ENCODE results near the gene SLC44A2.
"Not testable (repeated sequence)": the region's sequence is repeated elsewhere in the genome, so short reads cannot be mapped to it uniquely, and the experiment has no call there.

SLC44A2 gene

DNA sequence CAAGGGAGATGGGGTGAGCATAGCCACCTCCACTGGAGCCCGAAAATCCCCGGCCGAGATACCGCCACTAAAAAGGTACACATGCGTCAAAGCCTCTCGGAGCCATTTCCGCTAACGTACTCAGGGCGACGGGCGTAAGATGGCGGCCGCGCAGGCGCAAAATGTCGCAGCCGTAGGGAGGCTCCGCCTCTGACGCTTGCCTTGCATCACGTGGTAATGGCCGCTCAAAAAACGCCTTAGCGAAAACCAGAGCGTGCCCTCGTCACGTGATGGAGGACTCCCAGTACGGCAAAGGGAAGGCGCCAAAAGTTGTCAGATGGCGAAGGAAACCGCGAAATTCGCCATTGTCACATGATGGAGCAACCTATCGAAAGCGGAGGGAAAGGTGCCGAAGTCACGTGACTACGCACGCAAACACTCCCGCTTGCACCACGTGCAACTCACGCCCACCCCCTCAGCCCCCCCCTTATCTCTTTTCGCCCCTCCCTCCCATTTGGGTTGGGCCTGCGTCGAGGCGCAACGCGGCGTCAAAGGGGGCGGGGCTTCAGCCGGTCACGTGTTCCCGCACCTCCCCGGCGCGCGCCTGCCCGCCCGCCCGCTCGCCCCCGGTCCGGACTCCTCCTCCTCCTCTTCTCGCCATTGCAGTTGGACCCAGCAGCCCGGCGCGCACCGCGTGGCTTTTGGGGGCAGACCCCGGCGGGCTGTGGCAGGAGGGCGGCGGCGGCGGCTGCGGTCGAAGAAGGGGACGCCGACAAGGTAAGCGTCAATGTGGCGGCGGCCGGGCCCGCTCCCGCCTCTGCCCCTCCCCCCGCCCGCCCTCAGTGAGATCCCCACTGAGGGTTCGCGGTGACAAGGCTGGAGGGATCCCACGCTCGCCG is 28.6 kb downstream of the SLC44A2 start, which contains the start of gene ILF3:
Gene ILF3, plus strand, starts transcription at position 615 of the 878 bp plus-strand sequence. CDS start 16,260 bp downstream, outside the sequence.
- DNase-seq = peak; percentile 97

GRCh38 chr19:10654610-10655456 is 29.5 kb downstream of the SLC44A2 start:
- DNase-seq = no peak

DNA sequence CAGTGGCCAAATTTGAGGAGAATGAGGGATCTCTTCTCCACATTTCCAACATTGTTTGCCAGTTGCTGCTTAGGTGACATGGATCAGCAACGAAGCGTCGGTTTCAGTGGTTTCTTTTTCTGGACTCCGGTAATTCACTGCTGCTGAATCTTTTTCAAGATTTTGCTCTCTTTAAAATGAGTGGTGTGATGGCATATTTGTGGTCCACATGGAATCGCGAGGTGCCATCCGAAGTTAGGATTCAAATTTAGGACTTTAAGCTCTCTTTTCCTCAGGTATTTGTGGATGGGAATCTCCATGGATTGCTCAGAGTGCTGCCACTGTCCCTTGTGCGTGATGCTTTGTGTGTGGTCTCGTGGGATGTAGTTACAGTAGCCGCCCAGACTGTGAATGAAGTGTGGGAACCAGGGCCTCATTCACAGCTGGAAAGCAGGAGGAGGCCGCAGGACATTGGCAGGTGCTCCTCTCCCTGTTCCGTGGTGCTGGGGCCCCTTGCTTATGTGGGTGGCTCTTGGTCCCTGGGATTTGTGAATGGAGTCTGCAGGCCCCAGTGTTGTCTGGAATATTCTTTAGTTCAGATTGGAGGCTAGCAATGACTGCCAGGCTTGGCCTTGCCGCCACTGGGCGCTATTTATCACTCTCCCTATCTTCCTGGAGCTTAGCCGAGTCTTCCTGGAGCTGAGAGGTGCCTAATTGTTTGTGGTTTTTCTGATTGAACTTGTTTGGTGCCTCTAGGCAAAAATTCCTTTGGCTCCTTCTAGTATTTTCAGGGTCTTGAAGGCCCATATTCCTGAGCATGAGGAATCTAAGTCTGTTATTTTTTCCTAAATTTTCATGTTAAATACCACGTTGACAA is 30.3 kb downstream of the SLC44A2 start:
- no peak for DNase-seq

DNA sequence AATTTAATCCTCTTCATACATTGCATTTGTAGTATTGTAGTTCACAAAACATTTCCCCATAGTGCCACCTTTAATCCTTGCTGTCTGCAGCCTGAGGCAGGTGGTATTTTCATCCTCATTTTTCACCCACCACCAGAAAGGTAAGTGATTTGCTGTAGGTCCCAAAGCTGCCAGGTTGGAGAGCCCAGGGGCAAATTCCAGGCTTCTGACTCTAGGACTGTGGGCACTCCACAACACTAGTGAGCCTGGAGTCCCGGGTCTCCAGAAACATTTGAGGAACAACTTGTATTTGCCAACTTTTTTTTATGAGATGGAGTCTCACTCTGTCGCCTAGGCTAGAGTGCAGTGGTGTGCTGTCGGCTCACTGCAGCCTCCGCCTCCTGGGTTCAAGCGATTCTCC is 35.0 kb downstream of the SLC44A2 start:
- DNase-seq = no peak

- no peak for DNase-seq
Observed at GRCh38 chr19:10661946-10662345, 36.6 kb downstream of the SLC44A2 start.

DNA sequence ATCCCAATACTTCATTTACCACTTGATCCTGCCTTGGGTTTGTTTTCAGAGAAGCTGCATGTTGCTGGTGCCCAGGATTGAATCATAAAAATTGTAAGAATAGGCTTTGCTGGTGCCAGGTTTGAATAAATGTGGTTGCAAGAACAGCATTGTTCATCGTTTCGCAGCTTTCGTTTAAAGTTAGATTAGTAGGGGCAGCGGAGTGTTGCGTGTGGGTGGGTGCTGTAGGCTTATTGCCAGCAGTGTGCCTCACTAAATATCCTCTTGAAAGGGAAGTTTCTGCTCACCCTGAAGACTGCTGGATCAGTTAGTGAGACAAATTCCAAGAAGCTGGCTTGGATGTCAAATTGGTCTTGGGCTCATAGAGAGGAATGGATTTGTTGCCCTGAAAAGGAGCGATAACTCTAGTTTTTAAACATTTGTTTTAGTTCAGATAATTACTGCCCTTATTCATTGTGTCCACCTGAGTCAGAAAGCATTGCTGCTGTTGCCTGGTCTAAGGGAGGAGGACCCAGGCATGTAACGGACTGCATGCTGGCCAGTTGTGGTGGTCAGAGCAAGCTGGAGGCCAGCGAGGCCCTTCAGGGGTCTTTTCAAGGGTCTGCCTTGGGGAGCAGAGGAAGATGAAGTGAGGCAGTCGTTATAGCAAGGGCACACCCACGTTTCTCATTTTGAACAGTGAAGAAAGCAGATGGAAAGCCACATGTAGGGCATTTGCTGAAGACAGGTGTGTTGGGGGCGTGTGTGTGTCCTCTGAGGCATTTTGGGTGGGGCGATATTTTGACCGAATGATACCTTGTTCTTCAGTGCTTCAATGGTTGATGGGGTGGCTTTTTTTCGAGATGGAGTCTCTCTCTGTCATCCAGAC is 37.3 kb downstream of the SLC44A2 start:
- no peak for DNase-seq

- not testable (repeated sequence) for DNase-seq
Observed at GRCh38 chr19:10663252-10663563, 37.9 kb downstream of the SLC44A2 start.

- DNase-seq = no peak
Observed at GRCh38 chr19:10667867-10668266, 42.5 kb downstream of the SLC44A2 start.

- DNase-seq = no peak
Observed at GRCh38 chr19:10669246-10669645, 43.9 kb downstream of the SLC44A2 start.

DNA sequence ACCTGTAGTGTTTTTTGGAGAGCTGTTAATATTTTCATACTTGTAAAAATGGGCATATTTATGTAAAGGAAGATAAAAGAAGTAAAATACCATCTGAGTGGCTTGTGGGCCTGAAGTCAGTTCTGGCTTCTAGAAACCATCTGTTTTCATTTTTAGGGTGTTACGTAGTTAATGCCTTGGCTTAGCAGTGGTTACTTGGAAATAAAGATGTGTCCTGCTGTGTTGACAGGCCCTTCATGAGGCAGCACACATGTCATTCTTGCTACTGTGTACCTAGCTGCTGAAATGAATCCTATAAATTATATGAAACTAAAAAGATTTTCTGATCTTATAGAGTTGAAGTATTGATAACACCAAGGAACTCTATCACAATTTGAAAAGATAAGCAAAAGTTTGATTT is 44.8 kb downstream of the SLC44A2 start:
- no peak for DNase-seq

- no peak for DNase-seq
Observed at GRCh38 chr19:10670876-10671804, 45.8 kb downstream of the SLC44A2 start.

GRCh38 chr19:10671922-10672321 is 46.6 kb downstream of the SLC44A2 start:
- DNase-seq = not testable (repeated sequence)

DNA sequence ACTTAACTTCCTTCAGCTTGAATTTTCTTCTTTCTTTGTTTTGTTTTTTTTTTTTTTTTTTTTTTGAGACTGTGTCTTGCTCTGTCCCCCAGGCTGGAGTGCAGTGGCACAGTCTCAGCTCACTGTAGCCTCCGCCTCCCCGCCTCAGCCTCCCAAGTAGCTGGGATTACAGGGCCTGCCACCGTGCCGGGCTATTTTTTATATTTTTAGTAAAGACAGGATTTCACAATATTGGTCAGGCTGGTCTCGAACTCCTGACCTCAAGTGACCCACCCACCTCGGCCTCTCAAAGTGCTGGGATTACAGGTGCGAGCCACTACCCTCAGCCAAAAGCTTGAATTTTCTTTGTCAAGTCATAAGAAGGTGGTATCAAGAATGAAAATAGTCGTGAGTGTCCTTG is 49.9 kb downstream of the SLC44A2 start:
- not testable (repeated sequence) for DNase-seq

GRCh38 chr19:10677751-10678150 is 52.4 kb downstream of the SLC44A2 start:
- no peak for DNase-seq

DNA sequence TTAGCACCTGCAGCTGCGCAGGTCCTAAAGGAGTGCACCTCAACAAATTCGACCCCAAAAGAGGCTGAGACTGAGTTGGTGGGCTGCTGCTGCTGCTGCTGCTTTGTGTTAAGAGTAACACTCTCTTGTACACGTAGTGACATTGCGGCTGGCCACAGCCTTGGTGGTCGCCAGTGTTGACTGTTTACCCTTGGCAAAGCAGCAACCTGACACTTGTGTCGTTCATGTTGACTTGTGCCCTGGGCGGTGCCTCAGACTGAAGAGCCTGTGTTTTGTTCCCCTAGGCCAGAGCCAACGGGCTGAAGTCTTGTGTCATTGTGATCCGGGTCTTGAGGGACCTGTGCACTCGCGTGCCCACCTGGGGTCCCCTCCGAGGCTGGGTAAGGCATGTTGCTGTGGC is 53.5 kb downstream of the SLC44A2 start:
- DNase-seq = no peak

DNA sequence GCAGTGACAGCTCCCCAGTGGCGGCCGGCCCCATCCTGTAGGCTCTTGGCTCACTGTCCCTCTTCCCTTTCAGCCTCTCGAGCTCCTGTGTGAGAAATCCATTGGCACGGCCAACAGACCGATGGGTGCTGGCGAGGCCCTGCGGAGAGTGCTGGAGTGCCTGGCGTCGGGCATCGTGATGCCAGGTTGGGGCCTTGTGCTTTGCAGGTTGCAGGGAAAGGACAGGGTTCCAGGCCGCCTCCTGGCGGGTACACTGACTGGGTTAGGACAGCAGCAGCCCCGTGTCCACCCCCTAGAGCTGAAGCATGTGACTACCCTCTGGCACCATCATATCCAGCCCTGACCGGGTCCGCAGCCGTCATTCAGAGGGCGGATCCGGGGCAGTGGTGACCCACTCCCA is 54.4 kb downstream of the SLC44A2 start:
- DNase-seq = no peak

DNA sequence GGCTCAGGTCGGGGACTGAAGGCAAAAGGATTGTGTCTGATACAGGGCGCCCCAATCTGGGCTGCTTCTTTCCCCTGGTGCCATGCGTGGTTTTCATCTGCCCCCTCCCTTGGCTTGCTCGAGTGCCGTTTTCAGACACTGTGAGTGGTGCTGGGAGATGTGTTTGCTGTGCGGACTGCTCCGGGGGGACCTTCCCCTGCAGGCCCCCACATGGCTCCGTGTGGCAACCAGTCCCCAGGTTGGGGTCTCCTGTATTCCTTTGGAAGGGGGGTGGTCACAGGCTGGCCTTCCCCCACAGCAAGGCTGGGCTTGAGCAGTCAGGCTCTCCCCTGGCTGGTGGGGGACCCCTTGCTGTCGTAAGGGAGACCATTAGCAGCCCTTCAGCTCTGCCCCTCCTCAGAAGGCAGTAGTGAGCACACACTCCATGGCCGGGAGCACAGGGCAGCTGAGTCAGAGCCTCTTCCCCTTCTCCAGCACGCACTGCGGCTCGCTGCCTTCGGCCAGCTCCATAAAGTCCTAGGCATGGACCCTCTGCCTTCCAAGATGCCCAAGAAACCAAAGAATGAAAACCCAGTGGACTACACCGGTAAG is 55.3 kb downstream of the SLC44A2 start:
- DNase-seq = no peak

- DNase-seq = no peak
Observed at GRCh38 chr19:10681658-10682057, 56.3 kb downstream of the SLC44A2 start.

DNA sequence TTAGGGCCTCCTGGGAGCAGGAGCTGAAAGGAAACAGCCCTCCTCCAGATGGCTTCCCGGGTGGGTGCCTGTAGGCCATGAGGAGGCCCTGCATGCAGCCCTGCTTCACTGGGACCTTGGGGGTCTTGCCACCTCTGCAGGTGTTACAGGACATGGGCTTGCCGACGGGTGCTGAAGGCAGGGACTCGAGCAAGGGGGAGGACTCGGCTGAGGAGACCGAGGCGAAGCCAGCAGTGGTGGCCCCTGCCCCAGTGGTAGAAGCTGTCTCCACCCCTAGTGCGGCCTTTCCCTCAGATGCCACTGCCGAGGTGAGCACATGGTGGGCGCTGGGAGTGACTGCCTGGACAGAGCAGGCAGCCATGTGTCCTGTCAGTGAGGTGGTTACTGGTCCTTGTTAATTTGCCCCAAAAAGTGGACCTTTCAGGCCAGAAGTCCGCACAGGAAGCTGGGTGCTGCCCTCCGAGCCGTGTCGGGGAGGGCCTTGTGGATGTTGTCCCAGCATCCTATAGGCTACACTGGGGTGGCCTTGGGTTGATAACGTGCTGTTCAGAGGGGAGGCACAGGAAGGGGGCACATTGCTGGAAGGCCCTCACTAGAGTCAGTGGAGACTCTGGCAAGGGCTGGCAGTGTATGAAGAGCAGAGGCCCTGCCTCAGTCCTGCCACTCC is 57.2 kb downstream of the SLC44A2 start:
- DNase-seq = no peak

DNA sequence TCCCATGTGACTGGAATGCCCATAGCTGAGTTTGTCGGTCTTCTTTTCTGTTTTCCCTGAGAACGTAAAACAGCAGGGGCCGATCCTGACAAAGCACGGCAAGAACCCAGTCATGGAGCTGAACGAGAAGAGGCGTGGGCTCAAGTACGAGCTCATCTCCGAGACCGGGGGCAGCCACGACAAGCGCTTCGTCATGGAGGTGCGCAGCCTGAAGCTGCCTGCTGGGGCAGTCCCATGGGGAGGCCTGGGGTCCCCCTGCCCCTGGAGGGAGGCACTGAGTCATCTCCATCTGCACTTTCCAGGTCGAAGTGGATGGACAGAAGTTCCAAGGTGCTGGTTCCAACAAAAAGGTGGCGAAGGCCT is 57.7 kb downstream of the SLC44A2 start:
- DNase-seq = no peak
